Choroid plexus epithelial cell (primary cell): ENCODE results near the gene XPO6.

Source experiments
- DNase-seq: peaks from one replicate; pipeline ENCODE4 v3.0.0-alpha.2; 2010; ENCODE audit warnings: low read depth
- H3K4me3 ChIP-seq: 2 replicates; pipeline ENCODE4 v1.5.1; 2011; ENCODE audit warnings: low read depth, mild to moderate bottlenecking, control low read depth, low read length, moderate library complexity
- TF ChIP-seq, protein P1 (sequence below): conservative IDR thresholded peaks from 2 replicates; pipeline ENCODE4 v1.5.1; 2011; ENCODE audit warnings: low read depth, mild to moderate bottlenecking, control low read depth, inconsistent platforms, low read length, moderate library complexity

The XPO6 gene

DNA sequence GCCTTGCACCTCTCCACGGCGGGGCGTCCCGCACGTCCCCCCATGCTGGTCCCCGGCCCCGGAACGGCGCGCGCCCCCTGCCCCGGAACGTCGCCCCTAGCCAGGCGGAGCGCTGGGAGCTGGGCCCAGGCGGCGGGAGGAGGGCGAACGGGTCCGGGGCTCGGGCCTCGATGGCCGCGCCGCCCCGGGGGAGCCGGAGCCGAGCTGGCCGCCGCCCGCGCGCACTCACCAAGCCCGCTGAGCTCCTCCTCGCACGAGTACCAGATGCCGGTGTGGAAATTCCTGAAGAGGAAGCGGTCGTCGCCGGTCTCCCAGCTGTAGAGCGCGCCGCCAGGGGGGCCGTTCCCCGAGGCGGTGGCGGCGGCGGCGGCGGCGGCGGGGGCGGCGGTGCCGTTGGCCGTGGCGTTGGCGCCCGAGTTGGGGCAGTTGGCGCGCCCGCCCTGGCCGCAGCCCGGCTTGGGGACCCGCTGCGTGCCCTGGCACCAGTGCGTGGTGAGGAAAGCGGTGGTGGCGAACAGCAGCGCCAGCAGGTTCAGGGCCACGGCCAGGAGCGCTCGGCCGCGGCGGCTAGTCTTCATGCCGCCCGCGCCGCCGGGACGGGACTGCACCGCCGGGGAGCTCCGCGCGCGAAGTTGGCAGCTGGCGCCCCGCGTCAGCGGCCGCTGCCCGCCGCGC lies 148.8 kb downstream of the XPO6 start:
- TF ChIP-seq, protein P1, sequence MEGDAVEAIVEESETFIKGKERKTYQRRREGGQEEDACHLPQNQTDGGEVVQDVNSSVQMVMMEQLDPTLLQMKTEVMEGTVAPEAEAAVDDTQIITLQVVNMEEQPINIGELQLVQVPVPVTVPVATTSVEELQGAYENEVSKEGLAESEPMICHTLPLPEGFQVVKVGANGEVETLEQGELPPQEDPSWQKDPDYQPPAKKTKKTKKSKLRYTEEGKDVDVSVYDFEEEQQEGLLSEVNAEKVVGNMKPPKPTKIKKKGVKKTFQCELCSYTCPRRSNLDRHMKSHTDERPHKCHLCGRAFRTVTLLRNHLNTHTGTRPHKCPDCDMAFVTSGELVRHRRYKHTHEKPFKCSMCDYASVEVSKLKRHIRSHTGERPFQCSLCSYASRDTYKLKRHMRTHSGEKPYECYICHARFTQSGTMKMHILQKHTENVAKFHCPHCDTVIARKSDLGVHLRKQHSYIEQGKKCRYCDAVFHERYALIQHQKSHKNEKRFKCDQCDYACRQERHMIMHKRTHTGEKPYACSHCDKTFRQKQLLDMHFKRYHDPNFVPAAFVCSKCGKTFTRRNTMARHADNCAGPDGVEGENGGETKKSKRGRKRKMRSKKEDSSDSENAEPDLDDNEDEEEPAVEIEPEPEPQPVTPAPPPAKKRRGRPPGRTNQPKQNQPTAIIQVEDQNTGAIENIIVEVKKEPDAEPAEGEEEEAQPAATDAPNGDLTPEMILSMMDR: no peak
- peak; percentile 22 for DNase-seq
- no peak overlapping the region for H3K4me3 ChIP-seq

DNA sequence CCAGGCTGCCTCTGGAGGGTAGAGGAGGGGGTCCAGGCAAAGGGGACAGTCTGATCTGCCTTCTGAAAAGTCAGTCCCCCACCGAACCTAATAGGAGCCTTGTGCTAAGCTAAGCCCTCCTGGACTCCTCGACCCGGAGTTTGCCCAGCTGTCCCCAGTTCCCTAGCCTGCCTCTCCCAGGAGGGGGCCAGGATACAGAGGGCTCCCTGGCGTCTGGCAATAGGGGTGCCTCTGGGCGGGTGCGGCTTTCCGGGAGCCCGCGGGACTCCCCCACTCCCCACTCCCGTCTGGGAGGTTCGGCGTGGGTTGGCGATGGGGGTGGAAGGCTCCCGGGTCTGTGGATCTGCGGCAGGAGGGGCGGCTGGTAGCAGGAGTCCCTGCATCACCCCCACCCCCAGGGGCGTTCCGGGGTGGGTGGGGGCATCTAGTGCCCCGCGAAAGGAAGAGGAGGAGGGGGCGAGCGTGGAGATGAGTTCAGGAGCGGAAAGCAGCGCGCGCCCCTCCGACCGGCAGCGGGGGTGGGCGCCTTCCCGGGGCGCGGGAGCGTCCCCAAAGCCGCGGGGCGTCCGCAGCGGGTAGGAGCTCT lies 149.4 kb downstream of the XPO6 start:
- DNase-seq: no peak
- TF ChIP-seq, protein P1: no peak
- H3K4me3 ChIP-seq: no peak overlapping the region

DNA sequence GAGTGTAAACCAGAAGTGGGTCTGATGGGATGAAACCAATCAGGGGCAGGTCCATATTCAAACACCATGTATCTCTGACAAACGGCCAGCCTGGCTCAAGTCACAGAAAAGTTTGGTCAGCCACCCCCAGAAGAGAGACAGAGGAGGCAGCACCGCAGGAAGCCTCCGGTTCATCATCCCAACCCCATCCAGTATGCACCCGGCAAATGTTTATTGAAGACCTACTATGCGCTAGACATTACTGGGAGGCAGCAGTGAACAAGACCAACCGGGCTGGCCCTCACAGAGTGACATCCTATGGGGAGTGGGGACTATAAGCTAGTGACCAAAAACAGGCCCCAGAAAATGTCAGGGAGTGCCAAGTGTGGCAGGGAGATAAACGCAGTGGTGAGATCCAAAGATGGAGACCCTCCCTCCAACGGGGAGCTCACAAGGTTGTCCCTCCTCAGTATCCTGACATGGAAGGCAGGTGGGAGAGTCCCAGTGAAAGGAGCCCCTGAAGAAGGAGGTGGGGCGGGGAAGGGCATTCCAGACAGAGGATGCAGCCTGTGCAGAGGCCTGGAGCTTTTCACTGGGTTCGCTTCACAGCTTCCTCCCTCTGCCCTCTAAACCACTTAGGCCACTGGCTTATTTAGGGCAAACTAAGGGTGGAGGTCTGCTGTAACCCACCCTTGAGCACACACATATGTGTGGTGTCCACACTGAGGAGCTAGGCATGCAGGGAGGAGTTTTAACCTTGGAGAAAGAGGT lies 150.2 kb downstream of the XPO6 start:
- DNase-seq: no peak
- TF ChIP-seq, protein P1: no peak
- no peak overlapping the region for H3K4me3 ChIP-seq

DNA sequence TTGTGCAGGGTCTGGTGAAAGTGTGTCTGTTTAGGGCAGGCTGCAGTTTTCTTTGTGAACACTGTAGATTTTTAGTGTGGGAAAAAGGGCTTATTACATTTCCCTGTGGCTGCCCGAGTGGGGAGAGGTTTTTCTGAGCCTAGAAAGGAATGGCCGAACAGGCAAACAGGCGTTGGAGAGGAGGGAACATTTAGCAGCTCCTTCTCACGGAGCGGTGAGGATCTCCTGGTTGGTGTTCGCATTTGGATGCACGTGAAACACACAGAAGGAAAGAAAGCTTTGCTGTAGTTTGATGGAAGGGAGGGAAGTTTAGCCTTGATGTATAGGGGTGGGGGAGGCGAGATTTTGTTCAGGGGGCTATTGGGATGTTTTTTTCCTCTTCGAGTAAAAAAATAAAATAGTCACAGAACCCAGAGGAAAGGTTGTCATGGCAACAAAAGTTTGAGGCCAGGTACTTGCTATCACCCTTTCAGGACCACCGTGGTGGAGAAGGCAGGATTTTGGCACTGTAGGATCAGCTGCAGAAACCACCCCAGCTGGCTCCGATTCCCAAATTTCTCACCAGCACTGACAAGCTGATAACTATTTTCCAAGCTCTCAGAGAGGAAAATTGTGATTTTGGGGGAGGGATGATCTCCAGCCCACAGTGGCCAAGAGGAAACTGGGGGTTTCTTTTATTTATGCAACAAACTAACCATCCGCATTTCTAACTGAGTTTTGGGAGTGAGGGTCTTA lies 151.8 kb downstream of the XPO6 start:
- TF ChIP-seq, protein P1: no peak

DNA sequence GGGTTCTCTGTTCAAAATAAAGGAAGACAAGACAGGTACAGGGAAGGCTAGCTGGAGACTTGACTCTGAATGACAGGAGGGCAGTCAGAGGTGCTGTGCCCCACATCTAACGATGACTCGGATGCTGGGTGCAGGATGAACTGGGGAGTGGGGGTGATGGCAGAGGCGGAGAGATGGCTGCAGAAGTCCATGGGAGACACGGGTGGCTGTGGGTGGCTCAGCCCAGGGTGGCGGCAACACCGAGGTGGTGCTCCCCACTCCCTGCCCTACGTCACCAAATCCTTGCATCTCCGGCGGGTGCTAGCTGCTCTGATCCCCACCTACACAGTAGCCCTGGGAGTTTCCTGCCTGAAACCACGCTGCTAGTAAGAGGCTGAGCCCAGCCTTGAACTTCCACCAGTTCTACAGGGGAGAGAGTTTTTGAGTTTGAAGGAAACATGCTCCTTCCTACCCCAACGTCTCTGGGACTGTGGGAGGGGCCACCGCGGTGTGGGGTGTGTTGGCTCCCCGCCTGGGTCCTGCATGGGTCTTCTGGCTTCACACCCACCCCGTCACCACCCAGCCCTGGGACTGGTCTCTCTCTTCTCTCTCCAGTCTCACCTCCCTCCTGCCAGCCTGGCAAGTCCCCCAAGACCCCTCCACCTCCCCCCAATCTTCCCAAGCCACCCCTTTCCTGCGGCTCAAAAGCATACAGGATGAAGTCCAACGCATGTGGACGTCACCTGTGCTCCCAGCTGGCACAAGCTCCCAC lies 152.8 kb downstream of the XPO6 start:
- TF ChIP-seq, protein P1: no peak
- no peak overlapping the region for H3K4me3 ChIP-seq
- DNase-seq: no peak

More for the DNA sequence above, 151.8 kb downstream of the XPO6 start:
- no peak overlapping the region for H3K4me3 ChIP-seq
- no peak for DNase-seq

DNA sequence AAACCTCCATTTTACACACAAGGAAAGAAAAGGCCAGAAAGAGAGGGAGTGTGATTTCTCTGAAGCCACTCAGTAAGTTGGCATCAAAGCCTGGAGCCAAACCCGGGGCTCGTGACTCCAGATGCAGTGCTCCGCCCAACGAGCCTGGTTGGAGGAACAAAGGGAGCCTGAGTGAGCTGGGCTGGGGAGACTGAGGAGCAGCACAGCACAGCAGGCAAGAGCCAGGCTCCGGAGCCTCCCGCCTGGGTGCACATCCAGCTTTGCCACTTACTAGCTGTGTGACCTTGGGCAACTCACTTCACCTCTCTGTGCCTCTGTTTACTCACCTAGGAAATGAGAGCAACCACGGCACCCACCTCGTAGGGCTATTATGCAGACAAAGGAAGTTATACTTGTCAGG lies 153.8 kb downstream of the XPO6 start:
- TF ChIP-seq, protein P1: no peak
- no peak for DNase-seq
- H3K4me3 ChIP-seq: no peak overlapping the region
